LNCaP clone FGC (cell line): ENCODE data around the gene RAB10.
"Not testable (repeated sequence)": the region's sequence is repeated elsewhere in the genome, so short reads cannot be mapped to it uniquely, and the experiment has no call there.

ENCODE experiments used
- DNase-seq: peaks from one replicate; pipeline ENCODE4 v3.0.0-alpha.2; 2011; ENCODE audit warnings: low read depth
- H3K4me3 ChIP-seq: 2 replicates; pipeline ENCODE4 v1.5.1; 2011; ENCODE audit warnings: mild to moderate bottlenecking, low read depth, low read length, control low read depth
- CTCF ChIP-seq: IDR thresholded peaks from 2 replicates; pipeline ENCODE4 v1.5.1; 2012; ENCODE audit warnings: mild to moderate bottlenecking; ENCODE audit not compliant: control insufficient read depth, insufficient read depth; ENCODE audit errors: extremely low read depth

Gene RAB10

GRCh38 chr2:26016012-26016705 lies 17.7 kb upstream of the RAB10 start:
- H3K4me3 ChIP-seq, result no peak overlapping the region
- TF ChIP-seq CTCF, result no peak
- no peak for DNase-seq

- H3K4me3 ChIP-seq, DNase-seq: not testable (repeated sequence)
Observed at GRCh38 chr2:26016706-26017045, 17.2 kb upstream of the RAB10 start.

- no peak for DNase-seq
- H3K4me3 ChIP-seq, result no peak overlapping the region
- no peak for TF ChIP-seq CTCF
Observed at GRCh38 chr2:26017464-26018183, 16.3 kb upstream of the RAB10 start.

GRCh38 chr2:26018184-26019055 lies 15.5 kb upstream of the RAB10 start:
- peak; percentile 72 for DNase-seq
- TF ChIP-seq CTCF, result no peak
- no peak overlapping the region for H3K4me3 ChIP-seq

- no peak for TF ChIP-seq CTCF
- no peak overlapping the region for H3K4me3 ChIP-seq
- DNase-seq, result no peak
Observed at GRCh38 chr2:26020231-26020640, 13.6 kb upstream of the RAB10 start.

GRCh38 chr2:26024260-26024659 lies 9.6 kb upstream of the RAB10 start:
- TF ChIP-seq CTCF, result no peak
- no peak overlapping the region for H3K4me3 ChIP-seq
- DNase-seq, result no peak

- no peak for TF ChIP-seq CTCF
- DNase-seq, result no peak
- H3K4me3 ChIP-seq, result no peak overlapping the region
Observed at GRCh38 chr2:26025509-26025908, 8.4 kb upstream of the RAB10 start.

GRCh38 chr2:26028083-26028482 lies 5.8 kb upstream of the RAB10 start:
- DNase-seq, H3K4me3 ChIP-seq: not testable (repeated sequence)

GRCh38 chr2:26032586-26033269 lies 1.2 kb upstream of the RAB10 start:
- not testable (repeated sequence) for DNase-seq
- peak overlapping the region; percentile 95 for H3K4me3 ChIP-seq
